Activated naive CD4-positive, alpha-beta T cell treated with anti-CD3 and anti-CD28 coated beads, Interleukin-2, amount 50 U/mL, for 24 hours (primary cell): Measurements from ENCODE around the gene PRDX1.
"Not testable (repeated sequence)": the region's sequence is repeated elsewhere in the genome, so short reads cannot be mapped to it uniquely, and the experiment has no call there.

Source experiments
- H3K27ac Mint-ChIP-seq: one replicate; pipeline ENCODE4 v1.8.0; 2021; ENCODE audit warnings: mild to moderate bottlenecking, mixed read lengths
- H3K27me3 Mint-ChIP-seq: one replicate; pipeline ENCODE4 v1.8.0; 2021; ENCODE audit warnings: mixed read lengths
- H3K36me3 Mint-ChIP-seq: one replicate; pipeline ENCODE4 v1.8.0; 2021; ENCODE audit warnings: mixed read lengths
- H3K4me1 Mint-ChIP-seq: one replicate; pipeline ENCODE4 v1.8.0; 2021; ENCODE audit warnings: mixed read lengths
- H3K4me3 Mint-ChIP-seq: one replicate; pipeline ENCODE4 v1.8.0; 2021; ENCODE audit warnings: mild to moderate bottlenecking, mixed read lengths
- H3K9me3 Mint-ChIP-seq: one replicate; pipeline ENCODE4 v1.8.0; 2021; ENCODE audit warnings: mixed read lengths

Gene PRDX1

GRCh38 chr1:45545019-45545493, 23.4 kb upstream of the PRDX1 start:
- Mint-ChIP-seq H3K36me3 (no peaks in the 10 kb centered on the region), H3K4me3 (no peak overlapping the region), H3K4me1 (peaks cover 38% of the 10 kb centered on the region), H3K27ac (peak overlapping the region; percentile 30), H3K27me3 (no peaks in the 10 kb centered on the region), H3K9me3 (no peaks in the 10 kb centered on the region)

GRCh38 chr1:45544530-45544929, 22.8 kb upstream of the PRDX1 start:
- H3K27me3 Mint-ChIP-seq, result no peaks in the 10 kb centered on the region
- H3K4me3 Mint-ChIP-seq, result no peak overlapping the region
- peaks cover 38% of the 10 kb centered on the region for H3K4me1 Mint-ChIP-seq
- no peaks in the 10 kb centered on the region for H3K9me3 Mint-ChIP-seq
- no peak overlapping the region for H3K27ac Mint-ChIP-seq
- H3K36me3 Mint-ChIP-seq, result no peaks in the 10 kb centered on the region

GRCh38 chr1:45543581-45544417, 22.1 kb upstream of the PRDX1 start:
- H3K4me3 Mint-ChIP-seq, result peak overlapping the region; percentile 83
- no peaks in the 10 kb centered on the region for H3K36me3 Mint-ChIP-seq

GRCh38 chr1:45542591-45542990, 20.9 kb upstream of the PRDX1 start:
- Mint-ChIP-seq H3K27ac (peak overlapping the region; percentile 4), H3K4me3 (no peak overlapping the region), H3K27me3 (no peaks in the 10 kb centered on the region), H3K36me3 (no peaks in the 10 kb centered on the region), H3K4me1 (peaks cover 38% of the 10 kb centered on the region), H3K9me3 (no peaks in the 10 kb centered on the region)

More at GRCh38 chr1:45543581-45544417, 22.1 kb upstream of the PRDX1 start:
- H3K4me1 Mint-ChIP-seq, result peaks cover 38% of the 10 kb centered on the region
- H3K27me3 Mint-ChIP-seq, result no peaks in the 10 kb centered on the region
- no peaks in the 10 kb centered on the region for H3K9me3 Mint-ChIP-seq
- peak overlapping the region; percentile 90 for H3K27ac Mint-ChIP-seq

GRCh38 chr1:45541193-45541592, 19.5 kb upstream of the PRDX1 start:
- Mint-ChIP-seq H3K27ac (no peak overlapping the region), H3K27me3 (no peaks in the 10 kb centered on the region), H3K4me3 (peak overlapping the region; percentile 27), H3K36me3 (no peaks in the 10 kb centered on the region), H3K9me3 (no peaks in the 10 kb centered on the region), H3K4me1 (peaks cover 40% of the 10 kb centered on the region)

- no peaks in the 10 kb centered on the region for H3K36me3 Mint-ChIP-seq
- peaks cover 4% of the 10 kb centered on the region for H3K4me1 Mint-ChIP-seq
- no peak overlapping the region for H3K4me3 Mint-ChIP-seq
- H3K27me3 Mint-ChIP-seq, result no peaks in the 10 kb centered on the region
- H3K9me3 Mint-ChIP-seq, result no peaks in the 10 kb centered on the region
- H3K27ac Mint-ChIP-seq, result no peak overlapping the region
Observed at GRCh38 chr1:45536886-45537285, 15.2 kb upstream of the PRDX1 start.

- Mint-ChIP-seq H3K4me3 (no peak overlapping the region), H3K36me3 (no peaks in the 10 kb centered on the region), H3K27ac (no peak overlapping the region), H3K27me3 (no peaks in the 10 kb centered on the region), H3K9me3 (no peaks in the 10 kb centered on the region), H3K4me1 (peaks cover 4% of the 10 kb centered on the region)
Observed at GRCh38 chr1:45535988-45536766, 14.5 kb upstream of the PRDX1 start.

GRCh38 chr1:45531873-45532272, 10.2 kb upstream of the PRDX1 start:
- H3K4me1 Mint-ChIP-seq, result peaks cover 4% of the 10 kb centered on the region
- no peaks in the 10 kb centered on the region for H3K36me3 Mint-ChIP-seq
- no peak overlapping the region for H3K4me3 Mint-ChIP-seq
- H3K9me3 Mint-ChIP-seq, result no peaks in the 10 kb centered on the region
- H3K27me3 Mint-ChIP-seq, result no peaks in the 10 kb centered on the region
- H3K27ac Mint-ChIP-seq, result no peak overlapping the region

- no peaks in the 10 kb centered on the region for H3K4me1 Mint-ChIP-seq
- H3K36me3 Mint-ChIP-seq, result no peaks in the 10 kb centered on the region
- no peak overlapping the region for H3K27ac Mint-ChIP-seq
- H3K27me3 Mint-ChIP-seq, result no peaks in the 10 kb centered on the region
- H3K4me3 Mint-ChIP-seq, result no peak overlapping the region
- H3K9me3 Mint-ChIP-seq, result no peaks in the 10 kb centered on the region
Observed at GRCh38 chr1:45530632-45531135, 9.0 kb upstream of the PRDX1 start.

GRCh38 chr1:45526135-45526644, 4.5 kb upstream of the PRDX1 start:
- no peak overlapping the region for H3K27ac Mint-ChIP-seq
- H3K27me3 Mint-ChIP-seq, result no peaks in the 10 kb centered on the region
- H3K36me3 Mint-ChIP-seq, result no peaks in the 10 kb centered on the region
- no peak overlapping the region for H3K4me3 Mint-ChIP-seq
- H3K4me1 Mint-ChIP-seq, result peaks cover 22% of the 10 kb centered on the region
- no peaks in the 10 kb centered on the region for H3K9me3 Mint-ChIP-seq

GRCh38 chr1:45523975-45524374, 2.3 kb upstream of the PRDX1 start:
- H3K4me1 Mint-ChIP-seq, result peaks cover 27% of the 10 kb centered on the region
- not testable (repeated sequence) for H3K4me3 Mint-ChIP-seq, H3K27ac Mint-ChIP-seq, H3K9me3 Mint-ChIP-seq, H3K27me3 Mint-ChIP-seq, H3K36me3 Mint-ChIP-seq

GRCh38 chr1:45523516-45523915, 1.8 kb upstream of the PRDX1 start:
- H3K27ac Mint-ChIP-seq, result peak overlapping the region; percentile 52
- not testable (repeated sequence) for H3K4me3 Mint-ChIP-seq

GRCh38 chr1:45522324-45523104, 830 bp upstream of the PRDX1 start:
- Mint-ChIP-seq H3K4me1 (peaks cover 33% of the 10 kb centered on the region), H3K9me3 (no peaks in the 10 kb centered on the region), H3K4me3 (peak overlapping the region; percentile 97), H3K36me3 (peaks cover 1% of the 10 kb centered on the region), H3K27me3 (no peaks in the 10 kb centered on the region), H3K27ac (peak overlapping the region; percentile 95)

More at GRCh38 chr1:45523516-45523915, 1.8 kb upstream of the PRDX1 start:
- peaks cover 32% of the 10 kb centered on the region for H3K4me1 Mint-ChIP-seq
- not testable (repeated sequence) for H3K27me3 Mint-ChIP-seq, H3K9me3 Mint-ChIP-seq, H3K36me3 Mint-ChIP-seq

GRCh38 chr1:45519774-45520173, 1.9 kb downstream of the PRDX1 start:
- H3K4me1 Mint-ChIP-seq, result peaks cover 49% of the 10 kb centered on the region
- not testable (repeated sequence) for H3K27me3 Mint-ChIP-seq, H3K9me3 Mint-ChIP-seq
- peaks cover 11% of the 10 kb centered on the region for H3K36me3 Mint-ChIP-seq
- peak overlapping the region; percentile 97 for H3K4me3 Mint-ChIP-seq
- H3K27ac Mint-ChIP-seq, result peak overlapping the region; percentile 46

- H3K27me3 Mint-ChIP-seq, result no peaks in the 10 kb centered on the region
- H3K4me1 Mint-ChIP-seq, result peaks cover 49% of the 10 kb centered on the region
- no peaks in the 10 kb centered on the region for H3K9me3 Mint-ChIP-seq
- peaks cover 12% of the 10 kb centered on the region for H3K36me3 Mint-ChIP-seq
- H3K27ac Mint-ChIP-seq, result peak overlapping the region; percentile 62
- peak overlapping the region; percentile 97 for H3K4me3 Mint-ChIP-seq
Observed at GRCh38 chr1:45518910-45519309, 2.8 kb downstream of the PRDX1 start.
